Spleen (tissue), 7 donors: Measurements from ENCODE around the gene TRIM56.
"Not testable (repeated sequence)": the region's sequence is repeated elsewhere in the genome, so short reads cannot be mapped to it uniquely, and the experiment has no call there.

Source experiments
- CTCF ChIP-seq, 11 experiments: fragments of 200-600 bp in 7 of 11; fragments of 450-650 bp in 4 of 11; sonication (generic) in 4 of 11; IDR thresholded peaks in 8 of 11; conservative IDR thresholded peaks in 3 of 11; 1 replicate in 7 of 11; 2 replicates in 4 of 11; pipeline versions ENCODE4 v1.4.0 to v1.8.0; 2016 to 2021; ENCODE audit warnings: antibody characterized with exemption in 11 of 11, inconsistent platforms in 4 of 11, mild to moderate bottlenecking in 1 of 11
- POLR2A ChIP-seq, 3 donors: fragments of 450-650 bp; IDR thresholded peaks; one replicate each; pipeline ENCODE4 v1.5.1; 2017; ENCODE audit warnings: antibody characterized with exemption in 3 of 3, mild to moderate bottlenecking in 1 of 3
- POLR2AphosphoS5 ChIP-seq, 3 donors: sonication (generic); formaldehyde crosslinking; IDR thresholded peaks; one replicate each; pipeline ENCODE4 v1.5.1; 2017; ENCODE audit warnings: antibody characterized with exemption in 3 of 3
- donor health status: DM: no; HTN: no; CAD: no; lungs with moderate emphysema.
- donor health status: DM: no; HTN: no; CAD: no.
- donor health status: DM: no; HTN: no; CAD: no.

GRCh38 chr7:101064176-101064550, 21.1 kb upstream of the TRIM56 start:
- not testable (repeated sequence) for TF ChIP-seq CTCF (IDR thresholded peaks at IDR 0.05 in 8 of 11, conservative IDR thresholded peaks at IDR 0.05 in 3 of 11); POLR2A (IDR thresholded peaks at IDR 0.05); POLR2AphosphoS5 (IDR thresholded peaks at IDR 0.05)
